Activated CD4-positive, alpha-beta T cell treated with anti-CD3 and anti-CD28 coated beads for 4 hours (primary cell): ENCODE measurements around the gene SNRNP25.
"Not testable (repeated sequence)": the region's sequence is repeated elsewhere in the genome, so short reads cannot be mapped to it uniquely, and the experiment has no call there.

ENCODE experiments used
- DNase-seq, 2 donors: peaks; one replicate each; pipeline ENCODE4 v3.0.0-alpha.2; 2020

Gene SNRNP25

GRCh38 chr16:42069-42457 lies 11.6 kb upstream of the SNRNP25 start:
- no peak for DNase-seq

GRCh38 chr16:42691-43090 lies 10.9 kb upstream of the SNRNP25 start:
- no peak for DNase-seq

- DNase-seq = no peak
Observed at GRCh38 chr16:43294-43693, 10.3 kb upstream of the SNRNP25 start.

GRCh38 chr16:44655-45054 lies 9.0 kb upstream of the SNRNP25 start:
- no peak for DNase-seq

- DNase-seq = no peak
Observed at GRCh38 chr16:45454-45853, 8.2 kb upstream of the SNRNP25 start.

GRCh38 chr16:46510-46909 lies 7.1 kb upstream of the SNRNP25 start:
- DNase-seq = not testable (repeated sequence)

GRCh38 chr16:47234-47633 lies 6.4 kb upstream of the SNRNP25 start:
- DNase-seq = no peak

GRCh38 chr16:50769-51591 lies 2.6 kb upstream of the SNRNP25 start:
- no peak for DNase-seq

GRCh38 chr16:54237-54581 lies 581 bp downstream of the SNRNP25 start:
- no peak for DNase-seq

GRCh38 chr16:55571-56136 lies 2.0 kb downstream of the SNRNP25 start:
- no peak for DNase-seq

- no peak for DNase-seq
Observed at GRCh38 chr16:56231-56927, 2.8 kb downstream of the SNRNP25 start.

- no peak for DNase-seq
Observed at GRCh38 chr16:57711-58110, 4.1 kb downstream of the SNRNP25 start.

- no peak for DNase-seq
Observed at GRCh38 chr16:58491-59439, 5.1 kb downstream of the SNRNP25 start.

- DNase-seq = no peak
Observed at GRCh38 chr16:59440-60059, 5.9 kb downstream of the SNRNP25 start.

- no peak for DNase-seq
Observed at GRCh38 chr16:60166-60565, 6.5 kb downstream of the SNRNP25 start.

GRCh38 chr16:60929-61878 lies 7.6 kb downstream of the SNRNP25 start:
- DNase-seq = no peak

- DNase-seq = no peak
Observed at GRCh38 chr16:61879-62281, 8.3 kb downstream of the SNRNP25 start.

GRCh38 chr16:62283-62967 lies 8.8 kb downstream of the SNRNP25 start:
- no peak for DNase-seq

GRCh38 chr16:62968-63391 lies 9.4 kb downstream of the SNRNP25 start:
- no peak for DNase-seq

GRCh38 chr16:63466-63865 lies 9.8 kb downstream of the SNRNP25 start:
- DNase-seq = no peak
